Retina (tissue), 1 donor: ENCODE measurements around the gene PELI2.

ENCODE experiments used
- DNase-seq: peaks from one replicate; pipeline ENCODE4 v3.0.0-alpha.2; 2016

Gene PELI2

GRCh38 chr14:56268039-56268438 is 149.8 kb downstream of the PELI2 start:
- no peak for DNase-seq

GRCh38 chr14:56268673-56269072 is 150.5 kb downstream of the PELI2 start:
- DNase-seq = no peak

- no peak for DNase-seq
Measured at GRCh38 chr14:56270921-56271320, 152.7 kb downstream of the PELI2 start.

- DNase-seq = no peak
Measured at GRCh38 chr14:56271970-56272369, 153.8 kb downstream of the PELI2 start.

- no peak for DNase-seq
Measured at GRCh38 chr14:56273155-56273554, 154.9 kb downstream of the PELI2 start.

GRCh38 chr14:56273951-56274350 is 155.7 kb downstream of the PELI2 start:
- no peak for DNase-seq

GRCh38 chr14:56274556-56274955 is 156.3 kb downstream of the PELI2 start:
- no peak for DNase-seq

GRCh38 chr14:56276108-56276507 is 157.9 kb downstream of the PELI2 start:
- DNase-seq = no peak

- DNase-seq = no peak
Measured at GRCh38 chr14:56278383-56278782, 160.2 kb downstream of the PELI2 start.

- no peak for DNase-seq
Measured at GRCh38 chr14:56280843-56281242, 162.6 kb downstream of the PELI2 start.

- no peak for DNase-seq
Measured at GRCh38 chr14:56282179-56282578, 164.0 kb downstream of the PELI2 start.

- no peak for DNase-seq
Measured at GRCh38 chr14:56284641-56285040, 166.4 kb downstream of the PELI2 start.

- DNase-seq = no peak
Measured at GRCh38 chr14:56289155-56289554, 170.9 kb downstream of the PELI2 start.

- DNase-seq = no peak
Measured at GRCh38 chr14:56290195-56290594, 172.0 kb downstream of the PELI2 start.

GRCh38 chr14:56292970-56293369 is 174.8 kb downstream of the PELI2 start:
- DNase-seq = no peak

- DNase-seq = no peak
Measured at GRCh38 chr14:56293506-56293905, 175.3 kb downstream of the PELI2 start.

GRCh38 chr14:56294128-56294527 is 175.9 kb downstream of the PELI2 start:
- no peak for DNase-seq

GRCh38 chr14:56295743-56296142 is 177.5 kb downstream of the PELI2 start:
- DNase-seq = no peak

- no peak for DNase-seq
Measured at GRCh38 chr14:56297449-56297848, 179.2 kb downstream of the PELI2 start.

GRCh38 chr14:56299306-56299984 is 181.2 kb downstream of the PELI2 start:
- DNase-seq = no peak

- no peak for DNase-seq
Measured at GRCh38 chr14:56300495-56300894, 182.3 kb downstream of the PELI2 start.

- no peak for DNase-seq
Measured at GRCh38 chr14:56304456-56304855, 186.2 kb downstream of the PELI2 start.

GRCh38 chr14:56309198-56309597 is 191.0 kb downstream of the PELI2 start:
- DNase-seq = no peak

- DNase-seq = no peak
Measured at GRCh38 chr14:56310643-56311042, 192.4 kb downstream of the PELI2 start.

GRCh38 chr14:56313789-56314188 is 195.6 kb downstream of the PELI2 start:
- no peak for DNase-seq
